ENCODE results near the gene ZNF267. TPM values are rescaled to one million over a fixed set of nuclear protein-coding genes. Genes with fewer than 3 reads are reported as not detected.

The ZNF267 gene
- total RNA-seq, 1 experiment from 2014 or later = 15.9 TPM

GRCh38 chr16:31870809-31871208, 2.8 kb upstream of the ZNF267 start:
- intact Hi-C loops (cut with micrococcal nuclease) = loop anchor here (10.0 kb wide), 1 partner anchor 366 kb away; the partner anchor contains the start of gene RUSF1
- no peaks in the 10 kb centered on the region for H4K20me1 ChIP-seq (ENCODE audit: insufficient read depth)
- CTCF ChIA-PET = no interaction called here
- no peaks in the 10 kb centered on the region for H3K9me2 ChIP-seq (ENCODE audit: insufficient read depth)
- no peak for TF ChIP-seq ELF1 (IDR thresholded peaks at IDR 0.05; ENCODE audit: borderline replicate concordance, low read depth)
- TF ChIP-seq JUND (IDR thresholded peaks at IDR 0.05) = no peak
- no peak for TF ChIP-seq CTCF (IDR thresholded peaks at IDR 0.05 in 2 of 3, conservative IDR thresholded peaks at IDR 0.05 in 1 of 3; ENCODE audit: borderline replicate concordance in 1 of 3, insufficient read depth in 1 of 3, low read depth in 2 of 3, low read length in 2 of 3)
- no peak for TF ChIP-seq ATF3 (IDR thresholded peaks at IDR 0.05)
- no peak for TF ChIP-seq TCF7L2 (IDR thresholded peaks at IDR 0.05; ENCODE audit: borderline replicate concordance, extremely low read depth, insufficient read depth, insufficient read length)
- no peak for TF ChIP-seq RAD21 (IDR thresholded peaks at IDR 0.05; ENCODE audit: low read depth)
- TF ChIP-seq POLR2A (IDR thresholded peaks at IDR 0.05; ENCODE audit: borderline replicate concordance, extremely low read depth, insufficient read depth, insufficient read length) = no peak
- no peak for TF ChIP-seq ZNF274 (IDR thresholded peaks at IDR 0.05; ENCODE audit: low read depth, low read length)
- TF ChIP-seq EZH2phosphoT487 (IDR thresholded peaks at IDR 0.05; ENCODE audit: borderline replicate concordance) = no peak
- TF ChIP-seq CEBPB (IDR thresholded peaks at IDR 0.05; ENCODE audit: low read depth) = no peak
- TF ChIP-seq ZBTB33 (IDR thresholded peaks at IDR 0.05; ENCODE audit: extremely low read depth, insufficient replicate concordance, low read length) = no peak
- no peak for TF ChIP-seq ZFX (IDR thresholded peaks at IDR 0.05)
- no peak for TF ChIP-seq EGR1 (IDR thresholded peaks at IDR 0.05; ENCODE audit: low read depth)
- TF ChIP-seq YY1 (IDR thresholded peaks at IDR 0.05; ENCODE audit: extremely low read depth, insufficient replicate concordance, low read depth, low read length) = no peak
- TF ChIP-seq SIN3A (IDR thresholded peaks at IDR 0.05; ENCODE audit: low read depth) = no peak
- TF ChIP-seq SP1 (IDR thresholded peaks at IDR 0.05; ENCODE audit: low read depth) = no peak
- H3K4me2 ChIP-seq (ENCODE audit: low read length) = no peak overlapping the region
- H3K4me3 ChIP-seq (replicated peaks in 1 of 2; ENCODE audit: low read depth in 1 of 2, low read length in 2 of 2) = no peak overlapping the region
- ATAC-seq = no peak
- peaks cover 22% of the 10 kb centered on the region for H3K79me2 ChIP-seq (ENCODE audit: insufficient read depth, low read length)
- no peaks in the 10 kb centered on the region for H3K27me3 ChIP-seq (ENCODE audit: insufficient read depth, low read length)
- H3K36me3 ChIP-seq (ENCODE audit: control insufficient read depth in 1 of 2, insufficient read depth in 2 of 2, low read length in 2 of 2) = peaks cover 0 to 5% of the 10 kb centered on the region in 2 experiments; a peak in 2 of 4 replicates
- H3K27ac ChIP-seq (ENCODE audit: low read depth, low read length) = no peak overlapping the region
- RAD21 ChIA-PET (ENCODE audit: low non-redundant PET in 1 of 2, low total read pairs in 2 of 2, uncharacterized antibody in 2 of 2, unreplicated experiment in 2 of 2) = interaction anchor here in 1 of 2 experiments (0.7 kb wide), 1 partner anchor 43 kb away, joined by 3 read pairs; no protein-coding TSS in a partner anchor
- no peak overlapping the region for H2AFZ ChIP-seq (ENCODE audit: low read depth, low read length, poor library complexity, severe bottlenecking)
- no peaks in the 10 kb centered on the region for H3K9me3 ChIP-seq (ENCODE audit: control insufficient read depth in 1 of 2, insufficient read depth in 1 of 2, low read depth in 1 of 2, low read length in 2 of 2)
- H3K9ac ChIP-seq (ENCODE audit: low read length) = no peak overlapping the region
- no TSS peak for BruUV-seq (replicated peaks)
- no peak for DNase-seq (ENCODE audit: low read depth, low spot score)
- peaks cover 10 to 25% of the 10 kb centered on the region in 2 experiments; a peak in 3 of 4 replicates for H3K4me1 ChIP-seq (ENCODE audit: control insufficient read depth in 1 of 2, insufficient read depth in 2 of 2, low read length in 2 of 2)
- POLR2A ChIA-PET = no interaction called here

Measured in HCT116 (cell line).